ENCODE measurements around the gene CREB3L2.
A peak's percentile ranks its signal among the peaks of the same experiment; 100 is the strongest.
"Not testable (repeated sequence)": the region's sequence is repeated elsewhere in the genome, so short reads cannot be mapped to it uniquely, and the experiment has no call there.

Gene CREB3L2

GRCh38 chr7:138014201-138014600 lies 12.3 kb upstream of the CREB3L2 start:
- DNase-seq (ENCODE audit: low spot score): not testable (repeated sequence)

- DNase-seq (ENCODE audit: low spot score): no peak
These were observed 7.4 kb upstream of the CREB3L2 start for GRCh38 chr7:138009350-138009653.

- peak; percentile 68 for DNase-seq (ENCODE audit: low spot score)
These were observed 6.9 kb upstream of the CREB3L2 start for GRCh38 chr7:138008588-138009349.

GRCh38 chr7:138008019-138008587 lies 6.2 kb upstream of the CREB3L2 start:
- no peak for DNase-seq (ENCODE audit: low spot score)

- no peak for DNase-seq (ENCODE audit: low spot score)
These were observed 4.2 kb upstream of the CREB3L2 start for GRCh38 chr7:138006106-138006505.

GRCh38 chr7:138004936-138005335 lies 3.0 kb upstream of the CREB3L2 start:
- DNase-seq (ENCODE audit: low spot score): no peak

GRCh38 chr7:138004046-138004445 lies 2.2 kb upstream of the CREB3L2 start:
- DNase-seq (ENCODE audit: low spot score): no peak

- DNase-seq (ENCODE audit: low spot score): no peak
These were observed 923 bp upstream of the CREB3L2 start for GRCh38 chr7:138002828-138003189.

GRCh38 chr7:138002096-138002827 lies 376 bp upstream of the CREB3L2 start:
- peak; percentile 100 for DNase-seq (ENCODE audit: low spot score)

- DNase-seq (ENCODE audit: low spot score): no peak
These were observed 1.7 kb downstream of the CREB3L2 start for GRCh38 chr7:138000081-138000701.

GRCh38 chr7:137999496-138000080 lies 2.3 kb downstream of the CREB3L2 start:
- no peak for DNase-seq (ENCODE audit: low spot score)

- DNase-seq (ENCODE audit: low spot score): no peak
These were observed 3.6 kb downstream of the CREB3L2 start for GRCh38 chr7:137998250-137998649.

GRCh38 chr7:137996871-137997270 lies 5.0 kb downstream of the CREB3L2 start:
- DNase-seq (ENCODE audit: low spot score): no peak

- DNase-seq (ENCODE audit: low spot score): no peak
These were observed 5.5 kb downstream of the CREB3L2 start for GRCh38 chr7:137996386-137996851.

GRCh38 chr7:137994216-137994615 lies 7.7 kb downstream of the CREB3L2 start:
- no peak for DNase-seq (ENCODE audit: low spot score)

- DNase-seq (ENCODE audit: low spot score): no peak
These were observed 8.5 kb downstream of the CREB3L2 start for GRCh38 chr7:137993395-137993743.

GRCh38 chr7:137992550-137993394 lies 9.1 kb downstream of the CREB3L2 start:
- peak; percentile 74 for DNase-seq (ENCODE audit: low spot score)

- DNase-seq (ENCODE audit: low spot score): no peak
These were observed 9.8 kb downstream of the CREB3L2 start for GRCh38 chr7:137992104-137992549.

GRCh38 chr7:137990251-137990941 lies 11.5 kb downstream of the CREB3L2 start:
- no peak for DNase-seq (ENCODE audit: low spot score)

GRCh38 chr7:137989590-137989989 lies 12.3 kb downstream of the CREB3L2 start:
- DNase-seq (ENCODE audit: low spot score): no peak

- no peak for DNase-seq (ENCODE audit: low spot score)
These were observed 12.8 kb downstream of the CREB3L2 start for GRCh38 chr7:137989094-137989493.
